SU-DHL-6 (cell line): ENCODE data around the gene GALNT15.

Experiments used
- H2AFZ ChIP-seq: fragments of 200-600 bp; sonication (generic); 2 replicates; pipeline ENCODE4 v1.6.1; 2014; ENCODE audit warnings: low read depth, mild to moderate bottlenecking, moderate library complexity, mixed read lengths, antibody characterized with exemption, low read length; ENCODE audit not compliant: severe bottlenecking
- H3F3A ChIP-seq: fragments of 200-600 bp; shearing (Covaris generic); 2 replicates; pipeline ENCODE4 v1.6.0; 2016; ENCODE audit warnings: antibody characterized with exemption, mild to moderate bottlenecking; ENCODE audit not compliant: insufficient read depth
- H3K27ac ChIP-seq: fragments of 200-600 bp; sonication (generic); 2 replicates; pipeline ENCODE4 v1.5.1; 2016; ENCODE audit warnings: low read depth, mild to moderate bottlenecking, low read length, moderate library complexity, mixed read lengths
- H3K27me3 ChIP-seq: fragments of 200-600 bp; sonication (generic), shearing (Covaris generic); 2 replicates; pipeline ENCODE4 v1.6.0; 2014; ENCODE audit warnings: mild to moderate bottlenecking, low read length
- H3K36me3 ChIP-seq: fragments of 200-600 bp; sonication (generic); 2 replicates; pipeline ENCODE4 v1.6.1; 2014; ENCODE audit warnings: mild to moderate bottlenecking, low read length, mixed read lengths
- H3K4me2 ChIP-seq: fragments of 300-600, 200-600 bp; shearing (Covaris generic), sonication (generic); 2 replicates; pipeline ENCODE4 v1.6.0; 2014; ENCODE audit warnings: low read length, low read depth, mild to moderate bottlenecking; ENCODE audit not compliant: poor library complexity, severe bottlenecking
- H3K4me3 ChIP-seq: fragments of 200-600 bp; sonication (generic); 2 replicates; pipeline ENCODE4 v1.5.1; 2014; ENCODE audit warnings: antibody characterized with exemption, low read length, mild to moderate bottlenecking, mixed read lengths; ENCODE audit not compliant: insufficient read depth, poor library complexity, severe bottlenecking
- H3K79me2 ChIP-seq: fragments of 200-600 bp; sonication (generic); 2 replicates; pipeline ENCODE4 v1.6.1; 2014; ENCODE audit warnings: mild to moderate bottlenecking, low read length, moderate library complexity; ENCODE audit not compliant: insufficient read depth
- H3K9ac ChIP-seq: fragments of 200-600 bp; sonication (generic); 2 replicates; pipeline ENCODE4 v1.7.0; 2014; ENCODE audit warnings: mild to moderate bottlenecking, low read length
- H3K9me2 ChIP-seq: fragments of 200-600 bp; sonication (generic); replicated peaks from 2 replicates; pipeline ENCODE4 v1.6.1; 2014; ENCODE audit warnings: low read length; ENCODE audit not compliant: insufficient read depth
- H3K9me3 ChIP-seq: fragments of 200-600 bp; sonication (generic); 2 replicates; pipeline ENCODE4 v1.6.1; 2014; ENCODE audit warnings: low read length, mixed read lengths; ENCODE audit not compliant: insufficient read depth
- H4K20me1 ChIP-seq: fragments of 200-600 bp; sonication (generic); 2 replicates; pipeline ENCODE4 v1.6.1; 2014; ENCODE audit warnings: low read depth, mild to moderate bottlenecking, antibody characterized with exemption, low read length, moderate library complexity, mixed read lengths
- CTCF ChIP-seq: fragments of 200-600 bp; sonication (generic); IDR thresholded peaks from one replicate; pipeline ENCODE4 v1.5.1; 2017; ENCODE audit warnings: antibody characterized with exemption, mild to moderate bottlenecking, low read length, moderate library complexity; ENCODE audit not compliant: insufficient read depth, poor library complexity, severe bottlenecking
- EZH2phosphoT487 ChIP-seq: fragments of 200-600 bp; sonication (generic), shearing (Covaris generic); conservative IDR thresholded peaks from 2 replicates; pipeline ENCODE4 v1.6.1; 2018; ENCODE audit warnings: mild to moderate bottlenecking, antibody characterized with exemption, low read length, moderate library complexity, mixed read lengths

The GALNT15 gene

DNA sequence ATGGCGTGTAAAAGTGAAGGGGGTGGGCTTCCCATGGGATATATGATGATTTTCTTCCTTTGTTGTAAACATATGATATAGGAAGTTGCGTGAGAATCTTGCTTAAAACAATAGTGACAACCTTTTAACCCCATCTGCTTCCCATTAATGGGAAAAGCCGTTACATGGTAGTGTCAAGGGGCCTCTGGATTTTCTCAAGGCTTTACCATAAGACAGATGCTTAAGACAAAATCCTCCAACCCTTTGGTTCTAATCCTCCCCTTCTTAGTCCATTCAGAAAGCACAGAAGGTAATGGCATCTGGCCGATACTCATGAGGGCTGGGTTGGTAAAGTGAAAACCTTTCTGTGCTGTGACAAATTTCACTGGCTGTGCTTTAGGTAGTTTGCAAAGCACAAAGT, 65.3 kb downstream of the GALNT15 start:
- no peak overlapping the region for H2AFZ ChIP-seq
- H3F3A ChIP-seq: no peaks in the 10 kb centered on the region

DNA sequence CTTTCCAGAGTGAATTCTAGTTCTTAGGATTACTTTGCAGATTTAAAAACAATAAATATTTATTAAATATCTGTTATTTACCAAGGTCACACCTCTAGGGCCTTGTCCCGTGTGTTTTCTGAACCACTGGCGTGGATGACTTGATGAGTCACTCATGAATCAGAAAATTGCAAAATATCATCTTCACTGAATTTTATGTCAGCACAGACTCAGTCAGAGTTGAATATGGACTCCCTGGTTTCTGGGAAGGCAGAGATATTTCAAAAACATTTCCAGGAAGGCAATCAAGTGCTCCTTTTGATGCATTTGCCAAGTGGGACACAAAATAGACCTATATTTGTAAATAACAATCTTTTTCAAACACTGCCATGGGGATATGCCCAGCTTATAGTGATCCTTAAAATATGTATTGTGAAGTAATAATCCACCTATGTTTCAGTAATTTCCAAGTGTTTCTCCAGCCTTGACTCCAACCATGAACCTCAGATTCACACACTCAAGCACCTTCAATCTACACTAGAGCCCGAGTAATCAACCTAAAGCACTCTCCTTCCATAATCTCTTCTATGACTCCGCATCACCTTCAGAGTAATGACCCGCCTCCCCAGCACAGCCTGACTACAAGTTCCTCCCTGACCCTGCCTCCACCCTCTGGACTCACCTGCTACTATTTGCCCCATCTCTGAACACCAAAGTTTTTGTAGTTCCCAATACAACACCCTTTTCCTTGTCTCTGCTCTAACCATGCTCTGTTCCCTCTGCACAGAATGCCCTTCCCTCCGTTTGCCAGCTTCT, 65.9 kb downstream of the GALNT15 start:
- H3F3A ChIP-seq: no peaks in the 10 kb centered on the region
- no peaks in the 10 kb centered on the region for H3K9me3 ChIP-seq
- no peak overlapping the region for H3K4me2 ChIP-seq
- H4K20me1 ChIP-seq: no peaks in the 10 kb centered on the region
- no peak overlapping the region for H3K4me3 ChIP-seq
- no peak overlapping the region for H2AFZ ChIP-seq
- no peak overlapping the region for H3K9ac ChIP-seq
- H3K27ac ChIP-seq: no peak overlapping the region
- H3K9me2 ChIP-seq: no peaks in the 10 kb centered on the region
- no peaks in the 10 kb centered on the region for H3K27me3 ChIP-seq
- H3K36me3 ChIP-seq: no peaks in the 10 kb centered on the region
- H3K79me2 ChIP-seq: no peaks in the 10 kb centered on the region
- TF ChIP-seq EZH2phosphoT487: no peak
- TF ChIP-seq CTCF: no peak

More for the DNA sequence above, 65.3 kb downstream of the GALNT15 start:
- Histone ChIP-seq H3K27ac (no peak overlapping the region), H4K20me1 (no peaks in the 10 kb centered on the region), H3K4me2 (no peak overlapping the region), H3K9me3 (no peaks in the 10 kb centered on the region), H3K9ac (no peak overlapping the region), H3K9me2 (no peaks in the 10 kb centered on the region), H3K4me3 (no peak overlapping the region), H3K27me3 (no peaks in the 10 kb centered on the region), H3K79me2 (no peaks in the 10 kb centered on the region), H3K36me3 (no peaks in the 10 kb centered on the region)
- TF ChIP-seq CTCF: no peak
- no peak for TF ChIP-seq EZH2phosphoT487

GRCh38 chr3:16241225-16241624, 66.7 kb downstream of the GALNT15 start:
- Histone ChIP-seq H3K4me3 (no peak overlapping the region), H2AFZ (no peak overlapping the region), H3K4me2 (no peak overlapping the region), H3F3A (no peaks in the 10 kb centered on the region), H3K36me3 (no peaks in the 10 kb centered on the region), H3K27ac (no peak overlapping the region), H3K79me2 (no peaks in the 10 kb centered on the region), H3K9me3 (no peaks in the 10 kb centered on the region), H3K9ac (no peak overlapping the region), H3K27me3 (no peaks in the 10 kb centered on the region), H4K20me1 (no peaks in the 10 kb centered on the region), H3K9me2 (no peaks in the 10 kb centered on the region)
- TF ChIP-seq CTCF (no peak), EZH2phosphoT487 (no peak)
